Stimulated activated CD8-positive, alpha-beta memory T cell treated with anti-CD3 and anti-CD28 coated beads, Interleukin-15, amount 100 ng/mL, for 1 hour (primary cell): ENCODE measurements around the gene MTX3.

Source experiments
- DNase-seq: peaks from one replicate; pipeline ENCODE4 v3.0.0-alpha.2; 2020; ENCODE audit warnings: low read depth

Gene MTX3

DNA sequence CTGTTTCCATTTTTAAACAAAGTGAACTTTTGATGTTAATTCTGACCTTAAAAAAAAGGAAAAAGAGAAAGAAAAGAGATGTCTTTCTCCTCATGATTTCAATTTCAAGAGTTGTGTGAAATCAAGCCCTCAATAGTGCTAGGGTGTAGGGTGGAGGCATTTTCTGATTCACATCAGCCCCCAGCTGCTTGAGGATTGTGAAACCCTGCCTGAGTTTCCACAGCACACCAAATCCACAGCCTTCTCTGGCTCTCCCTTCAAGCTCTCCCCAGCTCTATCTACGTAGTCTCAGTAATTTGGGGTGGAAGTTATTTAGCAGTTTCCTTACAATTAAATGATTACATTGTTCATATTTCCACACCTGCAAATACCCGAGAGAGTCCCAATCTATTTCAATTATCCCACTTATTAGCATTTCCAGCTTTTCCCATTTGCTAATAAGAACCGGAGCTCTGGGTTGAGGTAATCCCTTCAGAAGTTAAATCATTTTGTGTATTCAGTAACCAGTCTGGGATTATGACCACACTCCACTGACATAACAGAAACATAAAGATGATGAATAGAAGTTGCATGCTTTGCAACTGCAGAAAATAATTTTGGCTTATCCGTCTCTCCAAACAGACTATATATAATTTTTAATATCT lies 54.9 kb downstream of the MTX3 start:
- no peak for DNase-seq

- no peak for DNase-seq
Measured at GRCh38 chr5:79934681-79935080, 56.4 kb downstream of the MTX3 start.

- no peak for DNase-seq
Measured at GRCh38 chr5:79932510-79933504, 58.3 kb downstream of the MTX3 start.

DNA sequence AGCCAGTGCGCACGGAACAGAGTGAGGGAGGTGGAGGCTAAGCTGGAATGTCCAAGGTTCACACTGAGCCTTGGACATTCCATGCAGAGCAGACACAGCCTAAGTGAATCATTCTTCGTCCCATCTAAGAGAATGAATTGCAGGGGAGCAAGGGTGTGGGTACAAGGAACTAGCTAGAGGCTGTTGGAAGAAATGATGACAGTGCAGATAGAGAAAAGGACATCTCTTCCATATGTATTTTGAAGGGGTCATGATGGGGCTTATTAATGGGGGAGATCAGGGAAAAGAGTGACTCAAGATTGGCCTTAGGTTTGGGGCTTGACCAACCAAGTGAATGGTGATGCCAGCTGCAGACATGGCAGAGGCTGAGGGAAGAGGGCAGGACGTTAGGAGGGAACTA lies 59.2 kb downstream of the MTX3 start:
- no peak for DNase-seq

- no peak for DNase-seq
Measured at GRCh38 chr5:79931409-79931808, 59.7 kb downstream of the MTX3 start.

DNA sequence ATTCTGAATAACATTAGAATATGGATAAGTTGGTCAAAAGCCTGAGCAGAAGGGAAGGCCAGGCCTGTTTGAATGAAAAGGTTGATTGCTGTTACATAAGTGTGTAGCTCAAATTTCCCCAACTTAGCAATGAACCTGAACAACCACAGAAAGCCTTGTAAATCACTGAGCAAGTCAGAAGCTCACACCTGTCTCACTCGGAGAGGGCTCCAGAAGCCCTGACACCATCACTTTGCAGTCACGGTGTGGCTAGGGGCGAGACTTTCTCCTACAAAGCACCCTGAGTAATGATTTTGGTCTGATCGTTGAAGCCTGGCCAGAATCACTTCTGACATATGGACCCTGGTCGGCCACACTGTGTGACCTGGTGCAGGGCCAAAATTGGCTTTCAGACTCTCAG lies 62.0 kb downstream of the MTX3 start:
- DNase-seq, result no peak
